Measurements from ENCODE around the gene ZKSCAN1.
A peak's percentile ranks its signal among the peaks of the same experiment; 100 is the strongest.

The ZKSCAN1 gene

GRCh38 chr7:100015232-100016214 is at the start of gene ZKSCAN1:
Gene ZKSCAN1, plus strand, starts transcription at chr7:100015596. Its CDS starts 7,911 bp downstream, at chr7:100023507.
- TF ChIP-seq CTCF (IDR thresholded peaks at IDR 0.05) = no peak

- no peak for TF ChIP-seq CTCF (IDR thresholded peaks at IDR 0.05)
Observed at GRCh38 chr7:99969298-99969697, 46.1 kb upstream of the ZKSCAN1 start.

GRCh38 chr7:99971242-99971641 is 44.2 kb upstream of the ZKSCAN1 start:
- no peak for TF ChIP-seq CTCF (IDR thresholded peaks at IDR 0.05)

- TF ChIP-seq CTCF (IDR thresholded peaks at IDR 0.05) = no peak
Observed at GRCh38 chr7:99974681-99975080, 40.7 kb upstream of the ZKSCAN1 start.

- no peak for TF ChIP-seq CTCF (IDR thresholded peaks at IDR 0.05)
Observed at GRCh38 chr7:99975782-99976521, 39.4 kb upstream of the ZKSCAN1 start, which contains the start of gene AZGP1. Gene AZGP1, minus strand, starts transcription at chr7:99976031. Its CDS starts 11 bp downstream, at chr7:99976020.

- TF ChIP-seq CTCF (IDR thresholded peaks at IDR 0.05) = no peak
Observed at GRCh38 chr7:99976626-99977025, 38.8 kb upstream of the ZKSCAN1 start.

GRCh38 chr7:99979814-99980225 is 35.6 kb upstream of the ZKSCAN1 start:
- TF ChIP-seq CTCF (IDR thresholded peaks at IDR 0.05) = peak; percentile 77
